ENCODE data around the gene TMEM169.

TMEM169 gene

DNA sequence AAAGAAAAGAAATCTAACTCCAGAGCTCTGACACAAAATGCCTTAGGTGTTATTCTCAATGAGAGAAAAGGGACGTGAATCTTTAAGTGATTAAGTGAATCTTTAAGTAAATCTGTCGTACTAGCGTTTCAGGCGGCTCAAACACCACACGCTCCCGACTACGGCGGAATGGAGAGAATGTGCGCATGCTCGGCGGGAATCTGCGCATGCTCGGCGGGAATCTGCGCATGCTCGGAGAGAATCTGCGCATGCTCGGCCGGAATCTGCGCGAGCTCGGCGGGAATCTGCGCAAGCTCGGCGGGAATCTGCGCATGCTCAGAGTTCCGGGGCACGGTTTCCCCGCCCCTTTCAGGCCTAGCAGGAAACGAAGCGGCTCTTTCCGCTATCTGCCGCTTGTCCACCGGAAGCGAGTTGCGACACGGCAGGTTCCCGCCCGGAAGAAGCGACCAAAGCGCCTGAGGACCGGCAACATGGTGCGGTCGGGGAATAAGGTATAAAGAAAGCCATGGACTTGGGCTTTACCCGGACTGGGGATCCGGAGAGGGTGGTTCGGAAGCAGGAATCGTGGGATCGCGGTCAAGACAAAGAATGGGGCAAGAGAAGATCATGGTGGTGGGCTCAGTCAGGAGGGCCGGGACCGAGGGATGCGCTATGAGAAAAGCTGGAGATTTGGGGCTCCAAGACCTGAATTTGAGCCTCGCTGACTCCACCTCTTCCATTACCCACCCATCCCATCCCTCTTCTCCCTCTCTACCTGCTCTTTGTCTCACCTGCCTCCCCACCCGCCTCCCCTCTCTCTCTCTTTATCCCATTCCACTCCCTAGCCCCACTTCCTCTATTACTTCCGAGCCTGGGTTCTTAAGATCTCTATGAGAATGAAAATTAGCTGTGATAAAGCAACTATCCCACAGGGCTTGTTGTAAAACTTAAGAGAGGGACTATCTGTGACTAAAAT lies 27.5 kb downstream of the TMEM169 start, which contains the start of gene XRCC5:
XRCC5 (plus strand) TSS at position 382 of the 955 bp plus-strand sequence; CDS start at position 471, 89 bp downstream.
- H3K27ac ChIP-seq: peak within 1 kb of the TSS; percentile 73 to 85
- TF ChIP-seq, protein P1, sequence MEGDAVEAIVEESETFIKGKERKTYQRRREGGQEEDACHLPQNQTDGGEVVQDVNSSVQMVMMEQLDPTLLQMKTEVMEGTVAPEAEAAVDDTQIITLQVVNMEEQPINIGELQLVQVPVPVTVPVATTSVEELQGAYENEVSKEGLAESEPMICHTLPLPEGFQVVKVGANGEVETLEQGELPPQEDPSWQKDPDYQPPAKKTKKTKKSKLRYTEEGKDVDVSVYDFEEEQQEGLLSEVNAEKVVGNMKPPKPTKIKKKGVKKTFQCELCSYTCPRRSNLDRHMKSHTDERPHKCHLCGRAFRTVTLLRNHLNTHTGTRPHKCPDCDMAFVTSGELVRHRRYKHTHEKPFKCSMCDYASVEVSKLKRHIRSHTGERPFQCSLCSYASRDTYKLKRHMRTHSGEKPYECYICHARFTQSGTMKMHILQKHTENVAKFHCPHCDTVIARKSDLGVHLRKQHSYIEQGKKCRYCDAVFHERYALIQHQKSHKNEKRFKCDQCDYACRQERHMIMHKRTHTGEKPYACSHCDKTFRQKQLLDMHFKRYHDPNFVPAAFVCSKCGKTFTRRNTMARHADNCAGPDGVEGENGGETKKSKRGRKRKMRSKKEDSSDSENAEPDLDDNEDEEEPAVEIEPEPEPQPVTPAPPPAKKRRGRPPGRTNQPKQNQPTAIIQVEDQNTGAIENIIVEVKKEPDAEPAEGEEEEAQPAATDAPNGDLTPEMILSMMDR (IDR thresholded peaks at IDR 0.05): no peak

DNA sequence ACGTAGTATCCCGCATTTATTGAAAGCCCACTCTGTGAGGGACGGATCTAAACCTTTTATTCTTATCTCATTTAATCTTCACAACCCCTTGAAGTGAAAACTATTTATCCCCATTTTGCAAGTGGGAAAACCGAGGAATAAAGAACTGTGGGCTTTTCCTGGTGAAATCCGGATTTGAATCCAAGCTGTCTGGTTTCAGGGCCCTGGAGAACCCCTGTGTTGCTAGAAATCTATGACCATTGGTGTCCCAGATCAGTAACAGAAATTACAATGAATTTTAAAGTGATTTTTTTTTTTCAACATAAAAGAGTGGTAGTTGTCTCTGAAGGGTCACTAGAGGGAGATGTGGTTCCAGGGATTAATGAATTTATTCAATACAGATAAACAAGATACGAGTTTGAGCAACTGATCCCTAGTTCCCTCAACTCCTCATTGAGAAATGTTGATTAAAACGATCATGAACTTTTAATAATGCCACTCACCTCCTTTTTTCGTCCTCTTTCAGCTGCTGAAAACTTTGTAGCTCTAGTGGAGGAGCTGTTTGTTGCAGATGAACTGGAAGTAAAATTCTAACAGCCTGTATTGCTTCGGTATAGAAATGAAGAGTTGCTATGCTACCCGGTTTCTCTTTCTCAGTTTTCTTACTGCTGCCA lies 28.4 kb downstream of the TMEM169 start:
- TF ChIP-seq, protein P1 (IDR thresholded peaks at IDR 0.05): no peak
- peak overlapping the region; percentile 75 for H3K4me3 ChIP-seq
- H3K27ac ChIP-seq: peak overlapping the region; percentile 73 to 85
- no peak for DNase-seq (ENCODE audit: low spot score)

More for the DNA sequence above, 27.5 kb downstream of the TMEM169 start, which contains the start of gene XRCC5:
- peak within 1 kb of the TSS; percentile 75 for H3K4me3 ChIP-seq
- DNase-seq (ENCODE audit: low spot score): peak; percentile 96

DNA sequence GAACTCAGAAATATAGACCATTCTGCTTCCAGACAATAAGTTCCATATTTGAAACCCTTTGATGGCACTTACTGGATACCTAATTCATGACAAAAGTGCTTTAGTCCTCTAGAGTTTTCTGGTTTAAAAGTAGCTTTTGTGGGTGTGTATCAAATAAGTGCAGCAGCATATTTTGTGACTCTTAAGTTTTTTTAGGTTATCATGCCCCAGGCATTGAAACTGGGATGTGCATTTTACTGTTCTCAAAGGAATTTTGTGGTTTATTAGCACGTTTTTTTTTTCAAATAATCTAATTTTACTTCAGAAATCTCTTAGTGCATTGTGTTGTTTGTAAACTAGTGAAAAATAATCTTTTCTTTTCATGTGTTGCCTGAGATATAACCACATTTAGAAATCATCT lies 28.9 kb downstream of the TMEM169 start:
- DNase-seq (ENCODE audit: low spot score): no peak
- Histone ChIP-seq H3K27ac (peak overlapping the region in 1 of 2 donors; percentile 73), H3K4me3 (peak overlapping the region; percentile 75)
- TF ChIP-seq, protein P1 (IDR thresholded peaks at IDR 0.05): no peak

DNA sequence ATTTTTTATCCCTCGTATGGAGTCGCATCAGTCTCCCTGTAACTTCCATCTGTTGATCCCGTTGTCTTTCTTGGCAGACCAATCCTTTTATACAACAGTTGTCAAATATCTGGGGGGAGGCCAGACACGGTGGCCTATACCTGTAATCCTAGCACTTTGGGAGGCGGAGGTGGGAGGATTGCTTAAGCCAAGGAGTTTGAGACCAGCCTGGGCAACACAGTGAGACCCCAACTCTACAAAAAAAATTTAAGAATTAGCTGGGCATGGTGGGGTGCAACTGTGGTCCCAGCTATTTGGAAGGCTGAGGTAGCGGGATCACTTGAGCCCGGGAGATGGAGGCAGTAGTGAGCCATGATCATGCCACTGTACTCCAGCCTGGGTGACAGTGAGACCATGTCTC lies 29.4 kb downstream of the TMEM169 start:
- no peak for DNase-seq (ENCODE audit: low spot score)
- TF ChIP-seq, protein P1 (IDR thresholded peaks at IDR 0.05): no peak
- Histone ChIP-seq H3K27ac (no peak overlapping the region), H3K4me3 (no peak overlapping the region)

DNA sequence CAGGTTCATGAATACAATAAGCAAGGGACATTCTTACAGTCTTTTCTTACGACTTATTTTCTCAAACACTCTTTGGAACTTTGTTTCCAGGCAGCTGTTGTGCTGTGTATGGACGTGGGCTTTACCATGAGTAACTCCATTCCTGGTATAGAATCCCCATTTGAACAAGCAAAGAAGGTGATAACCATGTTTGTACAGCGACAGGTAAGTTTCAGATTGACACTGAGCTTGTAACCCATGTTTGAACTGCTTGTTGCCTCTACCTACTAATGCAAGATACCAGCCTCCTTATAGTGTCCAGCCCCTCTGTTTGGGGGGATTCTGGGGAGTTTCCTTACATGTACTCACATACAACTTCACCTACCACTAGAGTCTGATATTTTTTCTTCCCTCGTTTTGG lies 31.2 kb downstream of the TMEM169 start:
- no peak for DNase-seq (ENCODE audit: low spot score)
- Histone ChIP-seq H3K27ac (no peak overlapping the region), H3K4me3 (no peak overlapping the region)
- TF ChIP-seq, protein P1 (IDR thresholded peaks at IDR 0.05): no peak

DNA sequence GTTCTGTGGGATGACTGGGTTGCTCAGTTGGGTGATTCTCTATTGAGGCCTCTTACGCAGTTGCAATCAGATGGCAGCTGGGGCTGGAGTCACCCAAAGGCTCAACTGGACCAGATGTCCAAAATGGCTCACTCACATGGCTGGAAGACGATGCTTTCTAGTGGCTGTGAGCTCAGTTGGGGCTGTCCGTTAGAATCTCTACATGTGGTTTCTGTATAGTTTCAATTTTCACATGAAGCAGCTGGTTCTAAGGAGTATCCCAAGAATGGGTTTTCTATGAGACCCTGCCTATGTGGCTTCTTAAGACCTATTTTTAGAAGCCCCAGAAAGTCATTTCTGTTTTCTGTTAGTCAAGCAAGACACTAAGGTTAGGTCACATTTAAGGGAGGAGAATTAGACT lies 31.9 kb downstream of the TMEM169 start:
- no peak overlapping the region for H3K27ac ChIP-seq
- no peak overlapping the region for H3K4me3 ChIP-seq
- DNase-seq (ENCODE audit: low spot score): no peak
- TF ChIP-seq, protein P1 (IDR thresholded peaks at IDR 0.05): no peak
